Hematopoietic multipotent progenitor cell treated with erythropoietin and hydrocortisone succinate and interleukin-3 and kit ligand, for 8 days (in vitro differentiated cells): Measurements from ENCODE around the gene OLFML3.
A peak's percentile ranks its signal among the peaks of the same experiment; 100 is the strongest.

Experiments
- DNase-seq: peaks from one replicate; pipeline ENCODE4 v3.0.0-alpha.2; 2015

Gene OLFML3

DNA sequence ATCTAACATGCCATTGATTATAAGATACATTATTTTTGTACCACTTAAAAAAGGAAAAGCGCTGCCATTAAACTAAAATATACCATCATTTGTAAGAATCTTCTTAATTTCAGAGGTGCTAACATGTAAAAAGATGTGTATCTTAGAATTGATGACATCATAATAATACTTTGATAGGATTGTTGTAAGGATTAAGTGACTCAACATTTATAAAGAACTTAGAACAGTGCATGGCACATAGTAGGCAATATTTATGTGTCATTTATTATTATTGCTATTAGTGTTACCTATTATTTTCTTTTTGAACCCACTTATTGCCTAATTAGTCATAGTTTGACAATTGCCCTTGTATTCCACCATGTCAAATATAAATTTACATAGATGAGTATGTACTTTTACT lies 28.4 kb upstream of the OLFML3 start:
- DNase-seq: no peak

DNA sequence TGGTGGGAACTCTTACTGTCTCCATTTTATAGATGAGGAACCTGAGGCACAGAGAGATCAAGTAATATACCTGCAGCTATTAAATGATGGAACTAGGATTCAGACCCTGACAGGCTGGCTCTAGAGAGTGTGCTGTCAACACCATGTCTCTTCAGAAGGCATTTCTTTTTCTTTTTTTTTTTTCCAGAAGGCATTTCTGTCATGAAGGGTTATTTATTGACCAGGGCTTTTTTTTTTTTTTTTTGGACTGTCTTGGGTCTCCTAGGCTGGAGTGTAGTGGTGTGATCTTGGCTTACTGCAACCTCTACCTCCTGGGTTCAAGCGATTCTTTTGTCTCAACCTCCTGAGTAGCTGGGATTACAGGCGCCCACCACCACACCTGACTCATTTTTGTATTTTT lies 27.6 kb upstream of the OLFML3 start:
- no peak for DNase-seq

DNA sequence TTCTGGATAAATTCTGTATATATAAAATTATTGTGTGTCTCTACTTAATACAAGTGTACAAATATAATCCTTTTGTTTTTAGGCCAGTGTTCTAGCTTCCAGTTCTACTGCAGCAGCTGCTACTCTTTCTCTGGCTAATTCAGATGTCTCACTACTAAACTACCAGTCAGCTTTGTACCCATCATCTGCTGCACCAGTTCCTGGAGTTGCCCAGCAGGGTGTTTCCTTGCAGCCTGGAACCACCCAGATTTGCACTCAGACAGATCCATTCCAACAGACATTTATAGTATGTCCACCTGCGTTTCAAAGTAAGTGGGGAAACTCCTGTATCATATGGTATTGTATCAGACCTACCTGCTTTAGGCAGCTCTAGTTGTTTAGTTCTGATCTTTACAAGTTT lies 21.3 kb upstream of the OLFML3 start:
- no peak for DNase-seq

DNA sequence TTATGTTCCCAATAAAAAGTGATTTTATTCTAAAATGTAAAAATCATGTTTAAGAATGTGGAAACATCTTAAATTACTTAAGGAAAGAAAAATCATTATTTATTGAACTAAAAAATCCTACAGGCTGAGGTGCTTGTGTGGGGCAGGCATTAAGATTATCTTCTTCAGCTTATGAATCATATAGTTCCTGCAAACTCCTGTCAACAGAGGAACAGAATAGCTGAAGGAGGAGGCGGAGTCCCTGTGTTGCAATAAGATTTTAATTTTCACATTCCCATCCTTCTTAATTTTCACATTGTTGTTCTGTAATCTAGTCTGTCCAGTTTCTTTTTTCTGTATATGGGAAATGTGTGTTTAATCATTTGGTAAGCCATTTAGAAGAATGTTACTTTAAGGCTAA lies 20.6 kb upstream of the OLFML3 start:
- DNase-seq: no peak

DNA sequence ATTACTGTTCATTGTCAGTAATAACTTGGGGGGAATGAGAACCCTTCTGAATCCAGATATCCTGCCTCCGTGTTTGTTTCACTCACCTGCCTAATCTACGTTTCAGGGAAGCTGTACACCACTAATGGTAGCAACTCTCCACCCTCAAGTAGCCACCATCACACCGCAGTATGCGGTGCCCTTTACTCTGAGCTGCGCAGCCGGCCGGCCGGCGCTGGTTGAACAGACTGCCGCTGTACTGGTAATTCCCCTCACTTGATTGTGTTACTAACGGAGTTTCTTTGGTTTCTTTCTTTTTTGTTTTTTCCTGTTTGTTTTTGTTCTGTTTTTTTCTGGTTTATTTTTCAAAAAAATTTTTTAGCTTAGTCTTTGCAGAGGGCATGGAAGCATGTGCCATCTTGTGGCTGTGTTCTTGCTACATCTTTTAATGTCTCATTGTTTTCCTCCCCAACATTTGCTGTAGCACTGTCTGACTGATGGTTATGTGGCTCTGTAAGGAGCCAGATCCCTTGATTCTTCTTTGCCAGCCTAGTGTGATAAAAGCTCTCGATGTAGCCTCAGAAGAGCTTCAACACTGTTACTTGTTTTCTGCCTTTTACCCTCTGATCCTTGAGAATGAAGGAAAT lies 15.9 kb upstream of the OLFML3 start:
- DNase-seq: peak; percentile 24

DNA sequence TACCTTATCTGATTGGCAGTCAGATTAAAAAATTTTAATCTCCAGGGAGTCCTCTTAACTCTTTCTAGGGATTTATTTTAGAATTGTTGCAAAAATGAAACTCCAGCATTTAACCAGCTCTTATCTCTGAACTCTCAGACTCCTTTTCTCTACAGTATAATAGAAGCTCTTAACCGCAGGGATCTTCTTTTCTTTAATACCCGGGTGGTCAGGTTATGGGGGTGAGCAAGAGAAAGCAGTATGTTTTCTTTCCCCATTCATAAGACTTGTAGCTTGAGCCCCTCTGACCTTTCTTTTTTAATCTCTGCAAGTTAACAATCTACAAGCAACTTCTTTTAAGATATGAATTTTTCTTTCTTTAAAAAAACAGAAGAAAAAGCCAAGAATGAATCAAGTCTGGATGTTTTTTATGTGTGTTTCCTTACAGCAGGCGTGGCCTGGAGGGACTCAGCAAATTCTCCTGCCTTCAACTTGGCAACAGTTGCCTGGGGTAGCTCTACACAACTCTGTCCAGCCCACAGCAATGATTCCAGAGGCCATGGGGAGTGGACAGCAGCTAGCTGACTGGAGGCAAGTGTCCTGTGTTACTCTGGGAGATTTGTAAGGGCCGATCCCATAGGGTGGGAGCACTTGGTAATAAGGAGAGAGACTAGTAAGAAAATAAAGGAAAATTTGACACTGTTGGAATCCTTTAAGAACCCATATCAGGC lies 13.4 kb upstream of the OLFML3 start:
- no peak for DNase-seq

DNA sequence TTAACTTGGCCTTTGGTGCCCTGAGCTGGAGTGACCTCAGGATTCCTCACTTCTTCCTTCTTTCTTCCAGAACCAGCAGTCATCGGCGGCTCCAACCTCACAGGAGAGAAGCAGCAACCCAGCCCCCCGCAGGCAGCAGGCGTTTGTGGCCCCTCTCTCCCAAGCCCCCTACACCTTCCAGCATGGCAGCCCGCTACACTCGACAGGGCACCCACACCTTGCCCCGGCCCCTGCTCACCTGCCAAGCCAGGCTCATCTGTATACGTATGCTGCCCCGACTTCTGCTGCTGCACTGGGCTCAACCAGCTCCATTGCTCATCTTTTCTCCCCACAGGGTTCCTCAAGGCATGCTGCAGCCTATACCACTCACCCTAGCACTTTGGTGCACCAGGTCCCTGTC lies 6.3 kb upstream of the OLFML3 start:
- DNase-seq: no peak

DNA sequence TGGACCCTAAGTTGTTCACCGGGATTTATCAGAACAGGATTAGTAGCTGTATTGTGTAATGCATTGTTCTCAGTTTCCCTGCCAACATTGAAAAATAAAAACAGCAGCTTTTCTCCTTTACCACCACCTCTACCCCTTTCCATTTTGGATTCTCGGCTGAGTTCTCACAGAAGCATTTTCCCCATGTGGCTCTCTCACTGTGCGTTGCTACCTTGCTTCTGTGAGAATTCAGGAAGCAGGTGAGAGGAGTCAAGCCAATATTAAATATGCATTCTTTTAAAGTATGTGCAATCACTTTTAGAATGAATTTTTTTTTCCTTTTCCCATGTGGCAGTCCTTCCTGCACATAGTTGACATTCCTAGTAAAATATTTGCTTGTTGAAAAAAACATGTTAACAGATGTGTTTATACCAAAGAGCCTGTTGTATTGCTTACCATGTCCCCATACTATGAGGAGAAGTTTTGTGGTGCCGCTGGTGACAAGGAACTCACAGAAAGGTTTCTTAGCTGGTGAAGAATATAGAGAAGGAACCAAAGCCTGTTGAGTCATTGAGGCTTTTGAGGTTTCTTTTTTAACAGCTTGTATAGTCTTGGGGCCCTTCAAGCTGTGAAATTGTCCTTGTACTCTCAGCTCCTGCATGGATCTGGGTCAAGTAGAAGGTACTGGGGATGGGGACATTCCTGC lies 3.9 kb upstream of the OLFML3 start:
- peak; percentile 33 for DNase-seq

DNA sequence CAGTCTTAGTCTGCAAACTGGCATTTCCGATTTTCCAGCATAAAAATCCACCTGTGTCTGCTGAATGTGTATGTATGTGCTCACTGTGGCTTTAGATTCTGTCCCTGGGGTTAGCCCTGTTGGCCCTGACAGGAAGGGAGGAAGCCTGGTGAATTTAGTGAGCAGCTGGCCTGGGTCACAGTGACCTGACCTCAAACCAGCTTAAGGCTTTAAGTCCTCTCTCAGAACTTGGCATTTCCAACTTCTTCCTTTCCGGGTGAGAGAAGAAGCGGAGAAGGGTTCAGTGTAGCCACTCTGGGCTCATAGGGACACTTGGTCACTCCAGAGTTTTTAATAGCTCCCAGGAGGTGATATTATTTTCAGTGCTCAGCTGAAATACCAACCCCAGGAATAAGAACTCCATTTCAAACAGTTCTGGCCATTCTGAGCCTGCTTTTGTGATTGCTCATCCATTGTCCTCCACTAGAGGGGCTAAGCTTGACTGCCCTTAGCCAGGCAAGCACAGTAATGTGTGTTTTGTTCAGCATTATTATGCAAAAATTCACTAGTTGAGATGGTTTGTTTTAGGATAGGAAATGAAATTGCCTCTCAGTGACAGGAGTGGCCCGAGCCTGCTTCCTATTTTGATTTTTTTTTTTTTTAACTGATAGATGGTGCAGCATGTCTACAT lies 2.5 kb upstream of the OLFML3 start:
- DNase-seq: peak; percentile 34

DNA sequence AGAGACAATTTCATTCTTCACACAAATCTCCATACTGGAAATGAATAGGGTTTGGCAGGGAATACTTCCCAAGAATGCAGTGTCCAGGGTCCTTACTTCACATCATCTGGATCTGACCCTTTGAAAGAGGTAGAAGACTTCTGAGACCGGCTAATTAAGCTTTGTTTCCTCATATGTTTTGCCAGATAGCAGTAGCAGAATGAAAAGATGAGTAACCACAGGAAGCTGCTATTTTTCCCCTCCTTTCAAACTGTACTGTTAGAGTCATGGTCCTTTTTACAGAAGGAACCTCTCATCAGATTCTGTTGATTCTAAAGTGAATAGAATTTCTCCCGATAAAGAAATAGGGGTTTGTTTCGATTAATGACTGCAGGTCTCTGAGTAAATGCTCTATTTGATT lies 1.4 kb upstream of the OLFML3 start:
- DNase-seq: no peak

DNA sequence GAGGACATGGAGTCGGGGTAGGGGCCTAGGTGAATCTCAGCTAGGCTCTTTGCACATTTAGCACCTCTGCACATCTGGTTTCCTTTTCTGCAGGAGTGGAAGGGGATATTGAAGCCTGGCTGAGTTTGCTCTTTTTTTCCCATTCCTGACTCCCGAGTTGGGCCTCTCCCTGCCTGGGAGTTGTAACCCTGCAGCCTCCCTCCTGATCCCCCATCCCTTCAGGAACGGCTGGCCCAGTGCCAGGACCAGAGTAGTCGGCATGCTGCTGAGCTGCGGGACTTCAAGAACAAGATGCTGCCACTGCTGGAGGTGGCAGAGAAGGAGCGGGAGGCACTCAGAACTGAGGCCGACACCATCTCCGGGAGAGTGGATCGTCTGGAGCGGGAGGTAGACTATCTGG lies 836 bp downstream of the OLFML3 start:
- DNase-seq: no peak

DNA sequence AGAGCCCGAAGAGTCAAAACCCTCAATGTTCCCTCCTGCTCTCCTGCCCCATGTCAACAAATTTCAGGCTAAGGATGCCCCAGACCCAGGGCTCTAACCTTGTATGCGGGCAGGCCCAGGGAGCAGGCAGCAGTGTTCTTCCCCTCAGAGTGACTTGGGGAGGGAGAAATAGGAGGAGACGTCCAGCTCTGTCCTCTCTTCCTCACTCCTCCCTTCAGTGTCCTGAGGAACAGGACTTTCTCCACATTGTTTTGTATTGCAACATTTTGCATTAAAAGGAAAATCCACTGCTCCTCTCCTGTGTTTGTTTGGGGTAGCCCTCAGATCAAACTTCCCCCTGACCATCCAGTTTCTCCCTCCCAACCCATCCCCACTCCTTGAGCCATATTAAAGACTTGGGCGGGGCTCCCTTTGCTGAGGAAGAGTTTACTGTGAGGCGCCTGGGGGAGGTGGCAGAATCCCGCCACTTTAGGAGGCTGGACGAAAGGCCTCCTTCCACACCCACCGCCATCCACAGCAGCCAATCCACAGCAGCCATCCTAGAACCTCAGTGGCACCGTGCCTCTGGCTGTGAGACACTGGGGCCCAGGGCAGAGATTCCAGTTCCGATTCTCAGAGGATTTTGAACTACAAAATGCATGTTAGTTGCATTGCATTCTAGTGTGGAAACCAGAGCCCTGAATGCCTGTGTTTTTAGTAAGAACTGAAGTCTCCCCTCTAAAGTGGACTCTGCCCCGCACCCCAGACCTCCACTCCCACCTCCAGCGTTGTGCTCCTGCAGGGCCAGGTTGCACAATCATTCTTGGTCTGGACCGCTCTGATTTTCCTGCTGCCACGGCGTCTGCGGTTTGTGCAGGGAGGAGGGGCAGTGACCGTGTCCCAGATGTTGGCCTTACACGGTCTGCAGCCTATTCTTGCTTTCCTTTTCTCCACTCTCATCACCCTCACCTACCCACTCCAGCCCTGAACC lies 3.0 kb downstream of the OLFML3 start:
- DNase-seq: no peak

DNA sequence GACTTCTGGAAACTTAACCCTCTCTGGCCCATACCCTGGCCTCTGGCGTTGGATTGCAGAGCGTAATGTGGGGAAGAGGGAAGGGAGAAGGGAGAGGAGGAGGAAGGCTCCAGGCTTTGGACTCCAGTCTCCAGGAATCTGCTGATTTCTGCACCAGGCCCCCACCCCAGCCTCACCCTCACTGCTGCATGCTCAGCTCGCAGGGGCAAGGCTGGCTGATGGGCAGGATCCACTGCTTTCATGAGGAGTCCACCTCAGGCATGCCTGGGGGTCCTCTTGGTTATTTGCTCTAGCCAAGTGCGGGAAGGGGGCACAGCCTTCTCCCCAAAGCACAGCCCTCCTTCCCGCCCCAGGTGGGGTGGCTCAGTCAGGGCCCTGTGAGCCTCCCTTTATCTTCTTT lies 3.7 kb downstream of the OLFML3 start:
- DNase-seq: no peak

DNA sequence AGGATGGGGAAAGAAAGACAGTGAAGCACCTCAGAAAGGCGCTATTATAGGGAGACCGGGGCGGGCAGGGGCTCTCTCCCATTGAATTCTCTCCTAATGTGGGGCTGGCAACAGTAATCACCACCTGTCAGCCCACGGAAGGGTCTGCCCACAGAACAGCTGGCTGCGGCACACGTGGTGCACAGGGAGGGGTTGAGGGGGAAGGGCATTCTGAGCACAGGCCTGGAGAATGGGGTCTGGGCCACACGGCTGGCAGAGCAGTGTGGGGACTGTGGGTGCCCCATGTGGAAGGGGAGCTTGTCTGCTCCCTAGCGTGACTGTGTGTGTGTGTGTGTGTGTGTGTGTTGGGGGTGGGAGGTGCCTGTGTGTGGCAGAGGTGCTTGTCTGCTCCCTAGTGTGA lies 4.1 kb downstream of the OLFML3 start:
- no peak for DNase-seq

DNA sequence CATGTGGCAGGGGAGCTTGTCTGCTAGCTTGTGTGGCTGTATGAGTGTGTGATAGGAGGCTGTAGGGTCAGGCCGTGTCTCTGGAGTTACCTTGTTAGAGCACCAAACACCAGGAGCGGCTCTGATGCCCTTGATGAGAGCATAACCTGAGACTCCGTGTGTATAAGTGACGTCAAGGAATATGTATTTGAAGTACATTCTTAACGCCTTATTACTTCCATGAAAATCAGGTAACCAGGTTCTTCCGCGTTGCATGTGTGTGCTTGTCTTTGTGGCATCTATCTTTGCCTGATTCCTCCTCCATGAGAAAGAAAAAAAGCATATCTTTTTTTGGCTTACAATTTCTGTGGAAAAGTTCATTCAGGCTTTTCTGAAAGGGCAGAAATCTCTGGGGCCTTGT lies 4.6 kb downstream of the OLFML3 start:
- no peak for DNase-seq

DNA sequence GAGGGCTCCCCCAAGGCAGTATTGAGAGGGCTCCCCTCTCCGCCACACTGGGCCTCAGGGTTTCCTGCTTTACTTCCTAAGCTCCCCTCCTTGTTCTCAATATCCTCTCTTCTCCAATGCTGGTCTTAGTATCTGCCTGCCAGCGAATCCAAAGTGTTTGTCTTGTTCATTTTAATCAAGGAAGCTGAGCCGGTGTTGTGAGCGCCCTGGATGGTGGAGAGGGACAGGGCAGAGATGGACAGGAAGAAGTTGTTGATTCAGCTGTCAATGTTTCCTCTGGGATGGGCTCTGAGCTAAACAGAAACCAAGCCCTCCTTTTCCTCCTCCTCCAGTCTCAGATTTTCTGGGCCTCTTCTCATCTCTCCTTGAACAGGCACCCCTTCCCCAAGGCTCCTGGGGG lies 5.4 kb downstream of the OLFML3 start:
- DNase-seq: no peak

DNA sequence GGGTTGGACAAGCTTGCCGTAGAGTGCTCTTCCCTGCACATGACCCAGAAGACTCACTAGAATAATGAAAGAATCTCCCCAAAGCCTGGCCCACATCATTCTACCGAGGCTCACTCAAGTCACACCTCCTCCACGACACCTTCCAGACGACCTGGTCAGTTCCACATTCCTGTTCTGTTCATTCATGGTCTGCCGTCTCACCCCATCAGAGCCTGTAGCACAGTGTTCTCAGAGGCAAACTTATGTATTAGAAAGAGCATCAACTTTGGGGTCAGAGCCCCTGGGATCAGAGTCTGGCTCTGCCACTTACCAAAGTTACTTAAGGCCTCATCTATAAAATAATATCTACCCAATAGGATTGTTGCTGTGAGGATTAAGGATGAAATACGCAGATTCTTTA lies 7.5 kb downstream of the OLFML3 start:
- no peak for DNase-seq

DNA sequence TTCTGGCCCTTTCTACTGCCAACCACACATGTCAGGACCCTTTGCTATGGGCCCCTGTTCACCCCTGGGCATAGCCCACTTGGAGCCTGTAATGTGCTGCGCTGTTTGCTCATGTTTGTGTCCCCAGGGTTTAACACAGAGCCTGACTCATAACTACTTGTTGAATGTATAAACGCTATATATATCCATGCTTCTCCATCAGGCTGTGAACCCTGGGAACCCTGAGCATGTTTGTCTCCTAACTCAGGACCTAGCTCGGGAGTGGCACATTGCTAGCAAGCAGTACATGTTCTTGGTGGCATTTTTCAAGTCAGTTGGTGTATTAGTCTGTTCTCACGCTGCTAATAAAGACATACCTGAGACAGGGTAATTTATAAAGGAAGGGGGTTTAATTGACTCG lies 8.0 kb downstream of the OLFML3 start:
- no peak for DNase-seq

DNA sequence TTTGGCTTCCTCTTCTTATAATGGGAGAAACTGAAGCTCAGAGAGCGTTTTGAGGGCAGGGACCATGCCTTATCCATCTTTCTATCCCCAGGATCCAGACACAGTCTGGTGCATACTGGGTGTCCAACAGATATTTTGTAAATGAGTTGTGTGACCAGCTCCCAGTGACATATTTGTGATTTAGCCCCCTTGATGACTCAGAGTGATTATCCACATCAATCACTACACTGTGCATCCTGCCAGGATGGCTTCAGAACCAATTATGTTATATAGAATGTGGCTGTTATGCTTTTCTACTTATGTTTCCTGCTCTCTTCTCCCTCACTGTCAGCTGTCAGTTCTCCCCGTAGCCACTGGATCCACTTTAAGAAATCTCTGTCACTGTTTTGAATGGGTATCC lies 11.3 kb downstream of the OLFML3 start:
- DNase-seq: no peak

DNA sequence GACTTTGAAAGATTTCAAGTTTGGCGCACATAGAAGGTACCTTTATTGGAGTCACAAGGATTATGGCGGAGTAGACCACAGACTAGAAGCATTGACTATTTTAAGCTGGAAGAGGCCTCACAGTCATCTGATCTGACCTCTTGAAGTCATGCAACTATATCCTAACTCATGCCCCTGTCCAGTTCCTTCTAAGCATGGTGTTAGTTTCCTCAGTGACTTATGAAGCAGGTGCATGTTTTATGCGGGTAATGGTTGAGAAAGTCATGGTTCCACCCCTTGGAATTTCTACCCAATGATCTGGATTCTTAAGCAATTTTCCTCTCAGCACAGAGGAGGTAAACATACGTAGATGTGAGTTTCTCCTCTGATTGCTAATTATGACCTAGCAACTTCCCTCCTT lies 11.7 kb downstream of the OLFML3 start:
- no peak for DNase-seq

DNA sequence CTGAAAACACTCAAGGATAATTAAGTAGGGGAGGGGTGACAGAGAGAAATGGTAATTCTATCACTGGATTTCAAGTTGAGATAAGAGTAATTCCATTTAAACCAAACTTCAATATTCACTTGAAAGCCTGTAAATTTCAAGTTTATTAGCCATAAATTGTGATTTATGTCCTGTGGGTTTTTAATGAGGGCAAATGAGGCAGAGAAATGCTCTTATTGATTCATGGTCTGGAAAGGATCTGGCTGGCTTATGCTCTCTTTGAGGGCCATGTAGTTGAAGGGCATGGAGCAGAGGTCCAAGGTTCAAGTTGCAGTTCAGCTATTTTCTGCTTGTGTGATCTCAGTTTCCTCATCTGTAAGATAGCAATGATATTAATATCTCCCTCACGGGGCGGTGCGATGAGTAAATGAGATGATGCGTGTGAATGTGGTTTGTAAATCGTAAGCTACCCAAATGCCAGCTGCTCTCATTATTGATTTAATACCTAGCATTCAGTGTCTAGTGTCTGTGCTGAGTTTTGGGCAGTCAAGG lies 12.3 kb downstream of the OLFML3 start:
- DNase-seq: no peak

DNA sequence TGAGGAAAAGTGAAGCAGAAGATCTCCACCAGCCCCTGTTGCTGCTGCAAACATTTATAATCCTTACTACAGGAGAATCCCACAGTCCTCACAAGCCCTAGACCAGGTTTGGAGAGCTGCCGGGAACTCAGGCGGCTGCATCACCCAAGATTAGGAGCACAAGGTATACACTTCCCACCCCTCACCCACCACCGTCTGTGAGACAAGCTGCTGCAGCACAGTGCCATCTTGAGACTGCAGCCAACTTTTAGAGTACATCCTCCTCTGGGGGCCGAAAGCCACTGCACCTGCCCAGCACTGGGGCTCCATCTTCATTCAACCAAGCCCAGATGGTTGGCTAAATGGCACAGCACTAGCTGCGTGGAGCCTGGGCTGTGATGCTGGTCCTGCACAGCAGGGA lies 13.8 kb downstream of the OLFML3 start:
- DNase-seq: no peak

DNA sequence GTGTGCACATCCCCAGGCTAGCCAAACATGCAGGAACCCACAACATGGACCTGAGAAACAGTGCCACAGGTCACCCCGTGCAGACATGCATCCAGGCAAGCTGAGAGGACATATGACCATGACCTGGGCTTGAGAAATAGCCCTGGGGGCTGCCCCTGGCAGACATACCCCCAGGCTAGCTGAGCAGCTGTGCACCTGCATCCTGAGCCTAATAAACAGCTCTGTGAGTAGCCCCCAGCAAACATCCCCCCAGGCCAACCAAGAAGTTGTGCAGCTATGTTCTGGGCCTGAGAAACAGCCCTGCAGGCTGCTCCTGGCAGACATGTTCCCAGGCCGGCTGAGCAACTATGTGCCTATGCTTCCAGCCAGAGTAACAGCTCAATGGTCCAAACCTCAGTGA lies 14.5 kb downstream of the OLFML3 start:
- no peak for DNase-seq
